Measurements from ENCODE around the gene RNF217. TPM values are rescaled to one million over a fixed set of nuclear protein-coding genes. Genes with fewer than 3 reads are reported as not detected.

The RNF217 gene
- total and polyA plus RNA-seq, 2 of the 8 experiments (the other 6 are each of a cell fraction or from before 2014, with no cell fraction given) = 2.0 to 8.9 TPM

GRCh38 chr6:125095580-125096301 lies 133.5 kb downstream of the RNF217 start:
- Histone ChIP-seq H3K79me1 (ENCODE audit: low read depth, low read length) (no peaks in the 10 kb centered on the region), H2BK20ac (ENCODE audit: low read length) (no peak overlapping the region), H4K91ac (replicated peaks; ENCODE audit: insufficient read length, low read length) (no peak overlapping the region), H3K27me3 (replicated peaks in 1 of 4; ENCODE audit: control insufficient read depth in 3 of 4, extremely low read depth in 1 of 4, insufficient read depth in 3 of 4, low read length in 3 of 4) (no peaks in the 10 kb centered on the region), H3K79me2 (ENCODE audit: control insufficient read depth in 1 of 2, insufficient read depth in 2 of 2, low read length in 2 of 2) (no peaks in the 10 kb centered on the region), H3K18ac (ENCODE audit: extremely low read depth, low read length) (no peak overlapping the region), H3K4ac (replicated peaks; ENCODE audit: insufficient read length, low read depth, low read length) (no peak overlapping the region), H3K9me3 (ENCODE audit: insufficient read depth in 2 of 2, low read depth in 1 of 2, low read length in 1 of 2) (no peaks in the 10 kb centered on the region), H2BK5ac (ENCODE audit: low read depth, low read length) (no peak overlapping the region), H3K36me3 (ENCODE audit: control insufficient read depth in 2 of 4, insufficient read depth in 4 of 4, low read length in 3 of 4) (no peaks in the 10 kb centered on the region), H3K27ac (ENCODE audit: low read depth, low read length) (no peak overlapping the region), H3K23me2 (ENCODE audit: low read depth, low read length) (peaks cover 4% of the 10 kb centered on the region; the same call in 1 of the 2 replicates), H2BK15ac (ENCODE audit: low read length) (no peak overlapping the region), H4K20me1 (replicated peaks in 1 of 2; ENCODE audit: control insufficient read depth in 1 of 2, insufficient read depth in 2 of 2, low read length in 2 of 2) (peaks cover 0 to 2% of the 10 kb centered on the region in 2 experiments), H4K8ac (ENCODE audit: extremely low read depth, insufficient read depth, low read length) (no peak overlapping the region), H3K23ac (ENCODE audit: insufficient read length) (no peak overlapping the region), H2BK12ac (ENCODE audit: low read depth, low read length) (no peak overlapping the region), H3K4me1 (replicated peaks in 1 of 4; ENCODE audit: control insufficient read depth in 3 of 4, insufficient read depth in 4 of 4, low read length in 3 of 4) (peaks cover 0 to 8% (median 1%) of the 10 kb centered on the region in 4 experiments; a peak in 2 of 7 replicates), H2AK5ac (ENCODE audit: low read depth, low read length) (no peak overlapping the region), H3K14ac (ENCODE audit: insufficient read length) (no peak overlapping the region), H2AFZ (ENCODE audit: low read length) (no peak overlapping the region), H3K4me3 (ENCODE audit: extremely low read depth in 1 of 4, insufficient read depth in 2 of 4, low read depth in 3 of 4, low read length in 4 of 4) (no peak overlapping the region), H3K56ac (replicated peaks; ENCODE audit: insufficient read length, low read depth, low read length) (no peak overlapping the region), H3K9ac (replicated peaks in 1 of 4; ENCODE audit: extremely low read depth in 1 of 4, low read depth in 3 of 4, low read length in 3 of 4) (no peak overlapping the region), H3K4me2 (ENCODE audit: insufficient read depth in 1 of 2, low read depth in 2 of 2, low read length in 2 of 2) (no peak overlapping the region), H2BK120ac (replicated peaks; ENCODE audit: low read depth, low read length) (no peak overlapping the region), H4K5ac (ENCODE audit: insufficient read length, low read depth, low read length) (no peak overlapping the region)
- POLR2A ChIA-PET (ENCODE audit: partially characterized antibody) = no interaction called here
- FAIRE-seq (no peak), DNase-seq (ENCODE audit: low read depth in 1 of 2, low spot score in 2 of 2) (no peak)
- WGBS, 2 experiments (ENCODE audit: extremely low coverage in 1 of 2, insufficient coverage in 1 of 2, insufficient read length in 1 of 2, insufficient replicate concordance in 2 of 2, low coverage in 1 of 2, low lambda C conversion rate in 2 of 2, missing lambda C conversion rate in 1 of 2) = 95% methylated on average over 5 of the region's 5 CpGs; no CpG with 5 or more reads in 1 of the 2 experiments
- CTCF ChIA-PET (ENCODE audit: partially characterized antibody) = interaction anchor here (0.6 to 6.2 kb wide), 5 partner anchors 14 to 254 kb away, joined by 3 to 27 read pairs (median 3); no protein-coding TSS in a partner anchor
- TF ChIP-seq SIX5 (IDR thresholded peaks at IDR 0.05; ENCODE audit: low read depth, low read length) = no peak
- no peak for TF ChIP-seq GTF2F1 (IDR thresholded peaks at IDR 0.05; ENCODE audit: borderline replicate concordance, low read depth, low read length)
- no peak for TF ChIP-seq NANOG (IDR thresholded peaks at IDR 0.05; ENCODE audit: insufficient read depth, low read depth, low read length, poor library complexity, severe bottlenecking)
- no peak for TF ChIP-seq CREB1 (IDR thresholded peaks at IDR 0.05)
- TF ChIP-seq POU5F1 (IDR thresholded peaks at IDR 0.05; ENCODE audit: low read depth, low read length) = no peak
- no peak for TF ChIP-seq ZNF274 (IDR thresholded peaks at IDR 0.05; ENCODE audit: borderline replicate concordance, extremely low read depth, low read length)
- TF ChIP-seq SP2 (IDR thresholded peaks at IDR 0.05; ENCODE audit: low read length) = no peak
- TF ChIP-seq, protein P1, sequence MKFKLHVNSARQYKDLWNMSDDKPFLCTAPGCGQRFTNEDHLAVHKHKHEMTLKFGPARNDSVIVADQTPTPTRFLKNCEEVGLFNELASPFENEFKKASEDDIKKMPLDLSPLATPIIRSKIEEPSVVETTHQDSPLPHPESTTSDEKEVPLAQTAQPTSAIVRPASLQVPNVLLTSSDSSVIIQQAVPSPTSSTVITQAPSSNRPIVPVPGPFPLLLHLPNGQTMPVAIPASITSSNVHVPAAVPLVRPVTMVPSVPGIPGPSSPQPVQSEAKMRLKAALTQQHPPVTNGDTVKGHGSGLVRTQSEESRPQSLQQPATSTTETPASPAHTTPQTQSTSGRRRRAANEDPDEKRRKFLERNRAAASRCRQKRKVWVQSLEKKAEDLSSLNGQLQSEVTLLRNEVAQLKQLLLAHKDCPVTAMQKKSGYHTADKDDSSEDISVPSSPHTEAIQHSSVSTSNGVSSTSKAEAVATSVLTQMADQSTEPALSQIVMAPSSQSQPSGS (IDR thresholded peaks at IDR 0.05; ENCODE audit: low read length) = no peak
- no peak for TF ChIP-seq YY1 (IDR thresholded peaks at IDR 0.05; ENCODE audit: low read depth, low read length)
- TF ChIP-seq KDM5A (IDR thresholded peaks at IDR 0.05; ENCODE audit: low read length) = no peak
- TF ChIP-seq SRF (IDR thresholded peaks at IDR 0.05; ENCODE audit: low read depth, low read length) = no peak
- TF ChIP-seq JUND (IDR thresholded peaks at IDR 0.05; ENCODE audit: low read length) = no peak

Data from H1 (cell line).